H1 (cell line): ENCODE results near the gene NME7. TPM values are rescaled to one million over a fixed set of nuclear protein-coding genes. Genes with fewer than 3 reads are reported as not detected.

Experiments
- CTCF ChIA-PET: fragments of 300-600 bp; sonication (Branson Sonifier 250); formaldehyde crosslinking; loops from one replicate; lab custom pipeline; 2021; ENCODE audit not compliant: partially characterized antibody; lab: Charles Lee
- POLR2A ChIA-PET: fragments of 300-600 bp; sonication (Branson Sonifier 250); formaldehyde crosslinking; loops from one replicate; lab custom pipeline; 2021; ENCODE audit warnings: inconsistent platforms; ENCODE audit not compliant: partially characterized antibody; lab: Charles Lee
- DNase-seq, 2 experiments: peaks; one replicate each; pipeline versions ENCODE4 v3.0.0 to v3.0.0-alpha.2; 2010 to 2022; ENCODE audit warnings: low spot score in 2 of 2, low read depth in 1 of 2, mixed read lengths in 1 of 2
- FAIRE-seq: peaks from 2 replicates; lab custom pipeline; 2011; peaks lifted over from hg19 to GRCh38; lab: Jason Lieb, UNC
- H2AFZ ChIP-seq: 2 replicates; pipeline ENCODE4 v1.8.1; 2012; ENCODE audit warnings: low read length, inconsistent platforms
- H2AK5ac ChIP-seq: 2 replicates; pipeline ENCODE4 v1.6.1; 2013; ENCODE audit warnings: low read depth, low read length
- H2BK120ac ChIP-seq: replicated peaks from 2 replicates; pipeline ENCODE3; 2013; ENCODE audit warnings: low read depth, low read length, inconsistent platforms
- H2BK12ac ChIP-seq: 2 replicates; pipeline ENCODE4 v1.6.1; 2013; ENCODE audit warnings: low read depth, low read length
- H2BK15ac ChIP-seq: 2 replicates; pipeline ENCODE4 v1.6.1; 2013; ENCODE audit warnings: low read length
- H2BK20ac ChIP-seq: 2 replicates; pipeline ENCODE4 v1.6.1; 2013; ENCODE audit warnings: low read length
- H2BK5ac ChIP-seq: 2 replicates; pipeline ENCODE4 v1.6.1; 2013; ENCODE audit warnings: low read depth, low read length
- H3K14ac ChIP-seq: 2 replicates; pipeline ENCODE4 v1.6.1; 2013; ENCODE audit warnings: inconsistent platforms; ENCODE audit not compliant: insufficient read length
- H3K18ac ChIP-seq: 2 replicates; pipeline ENCODE4 v1.6.1; 2013; ENCODE audit warnings: low read length; ENCODE audit errors: extremely low read depth
- H3K23ac ChIP-seq: 2 replicates; pipeline ENCODE4 v1.6.1; 2013; ENCODE audit warnings: inconsistent platforms; ENCODE audit not compliant: insufficient read length
- H3K23me2 ChIP-seq: 2 replicates; pipeline ENCODE4 v1.6.1; 2013; ENCODE audit warnings: low read depth, low read length
- H3K27ac ChIP-seq: 2 replicates; pipeline ENCODE4 v1.6.1; 2011; ENCODE audit warnings: low read depth, low read length, inconsistent platforms
- H3K27me3 ChIP-seq, 4 experiments: replicated peaks in 1 of 4; 1 replicate in 1 of 4; 2 replicates in 3 of 4; pipeline versions ENCODE4 v1.6.1 to v1.8.1; 2011 to 2013; ENCODE audit warnings: low read length in 3 of 4, mild to moderate bottlenecking in 3 of 4, inconsistent platforms in 2 of 4, mixed read lengths in 2 of 4, moderate library complexity in 1 of 4; ENCODE audit not compliant: control insufficient read depth in 3 of 4, insufficient read depth in 3 of 4; ENCODE audit errors: extremely low read depth in 1 of 4
- H3K36me3 ChIP-seq, 4 experiments: 2 replicates each; pipeline versions ENCODE4 v1.6.1 to v1.8.1; 2011 to 2013; ENCODE audit warnings: mild to moderate bottlenecking in 4 of 4, low read length in 3 of 4, moderate library complexity in 2 of 4, control low read depth in 1 of 4, inconsistent platforms in 1 of 4; ENCODE audit not compliant: insufficient read depth in 4 of 4, control insufficient read depth in 2 of 4
- H3K4ac ChIP-seq: replicated peaks from 2 replicates; pipeline ENCODE3; 2013; ENCODE audit warnings: low read length, low read depth, mixed read lengths, inconsistent platforms; ENCODE audit not compliant: insufficient read length
- H3K4me1 ChIP-seq, 4 experiments: replicated peaks in 1 of 4; 1 replicate in 1 of 4; 2 replicates in 3 of 4; pipeline versions ENCODE4 v1.6.1 to v1.8.1; 2011 to 2013; ENCODE audit warnings: low read length in 3 of 4, inconsistent platforms in 2 of 4, mixed read lengths in 1 of 4; ENCODE audit not compliant: insufficient read depth in 4 of 4, control insufficient read depth in 3 of 4
- H3K4me2 ChIP-seq, 2 experiments: 2 replicates each; pipeline versions ENCODE4 v1.6.1 to v1.8.1; 2011 to 2013; ENCODE audit warnings: low read depth in 2 of 2, low read length in 2 of 2, control low read depth in 1 of 2, inconsistent platforms in 1 of 2, mild to moderate bottlenecking in 1 of 2; ENCODE audit not compliant: insufficient read depth in 1 of 2
- H3K4me3 ChIP-seq, 4 experiments: fragments of 200-600, 300-600 bp in 1 of 4; sonication (generic), shearing (Covaris generic), sonication (Bioruptor Twin) in 1 of 4; 2 replicates each; pipeline versions ENCODE4 v1.5.1 to v1.8.1; 2011 to 2016; ENCODE audit warnings: low read length in 4 of 4, low read depth in 3 of 4, control low read depth in 2 of 4, inconsistent platforms in 2 of 4, mild to moderate bottlenecking in 2 of 4, mixed read lengths in 1 of 4, moderate library complexity in 1 of 4; ENCODE audit not compliant: insufficient read depth in 2 of 4; ENCODE audit errors: extremely low read depth in 1 of 4
- H3K56ac ChIP-seq: replicated peaks from 2 replicates; pipeline ENCODE3; 2013; ENCODE audit warnings: low read depth, mild to moderate bottlenecking, mixed read lengths, low read length, inconsistent platforms; ENCODE audit not compliant: insufficient read length
- H3K79me1 ChIP-seq: 2 replicates; pipeline ENCODE4 v1.6.1; 2013; ENCODE audit warnings: low read depth, low read length, control low read depth
- H3K79me2 ChIP-seq, 2 experiments: 2 replicates each; pipeline versions ENCODE4 v1.6.1 to v1.8.1; 2012 to 2013; ENCODE audit warnings: low read length in 2 of 2, mild to moderate bottlenecking in 2 of 2, inconsistent platforms in 1 of 2; ENCODE audit not compliant: insufficient read depth in 2 of 2, control insufficient read depth in 1 of 2
- H3K9ac ChIP-seq, 4 experiments: replicated peaks in 1 of 4; 1 replicate in 1 of 4; 2 replicates in 3 of 4; pipeline versions ENCODE4 v1.6.1 to v1.8.1; 2011 to 2013; ENCODE audit warnings: low read depth in 3 of 4, low read length in 3 of 4, control low read depth in 2 of 4, mild to moderate bottlenecking in 2 of 4, moderate library complexity in 2 of 4, inconsistent platforms in 1 of 4; ENCODE audit errors: extremely low read depth in 1 of 4
- H3K9me3 ChIP-seq, 2 experiments: 2 replicates each; pipeline versions ENCODE4 v1.6.1 to v1.8.1; 2012 to 2013; ENCODE audit warnings: mild to moderate bottlenecking in 2 of 2, moderate library complexity in 2 of 2, control low read depth in 1 of 2, inconsistent platforms in 1 of 2, low read depth in 1 of 2, low read length in 1 of 2, mixed read lengths in 1 of 2; ENCODE audit not compliant: insufficient read depth in 2 of 2
- H4K20me1 ChIP-seq, 2 experiments: replicated peaks in 1 of 2; 2 replicates each; pipeline versions ENCODE3 to v1.8.1; 2011 to 2013; ENCODE audit warnings: inconsistent platforms in 2 of 2, low read length in 2 of 2, mild to moderate bottlenecking in 1 of 2; ENCODE audit not compliant: insufficient read depth in 2 of 2, control insufficient read depth in 1 of 2
- H4K5ac ChIP-seq: 2 replicates; pipeline ENCODE4 v1.6.1; 2013; ENCODE audit warnings: low read length, low read depth, mixed read lengths, inconsistent platforms; ENCODE audit not compliant: insufficient read length
- H4K8ac ChIP-seq: 2 replicates; pipeline ENCODE4 v1.8.0; 2013; ENCODE audit warnings: mild to moderate bottlenecking, moderate library complexity, low read length, inconsistent platforms; ENCODE audit not compliant: insufficient read depth; ENCODE audit errors: extremely low read depth
- H4K91ac ChIP-seq: replicated peaks from 2 replicates; pipeline ENCODE3; 2013; ENCODE audit warnings: low read length, mixed read lengths, inconsistent platforms; ENCODE audit not compliant: insufficient read length
- GTF2F1 ChIP-seq: IDR thresholded peaks from 2 replicates; pipeline ENCODE4 v1.6.1; 2012; ENCODE audit warnings: low read depth, low read length, improper control_type of control experiment, borderline replicate concordance
- JUN ChIP-seq: IDR thresholded peaks from 2 replicates; pipeline ENCODE4 v1.6.1; 2011; ENCODE audit warnings: low read depth, mild to moderate bottlenecking, improper control_type of control experiment, low read length
- POLR2A ChIP-seq, 2 experiments: IDR thresholded peaks; 1 replicate in 1 of 2; 2 replicates in 1 of 2; pipeline ENCODE4 v1.6.1; 2011; ENCODE audit warnings: low read depth in 2 of 2, low read length in 2 of 2, mild to moderate bottlenecking in 2 of 2; ENCODE audit errors: control extremely low read depth in 1 of 2
- RNF2 ChIP-seq: fragments of 200-900, 300-1000 bp; sonication (generic); IDR thresholded peaks from 2 replicates; pipeline ENCODE4 v1.7.1; 2016; ENCODE audit warnings: borderline replicate concordance, low read depth, mild to moderate bottlenecking, antibody characterized with exemption, low read length; ENCODE audit not compliant: poor library complexity, severe bottlenecking; ENCODE audit errors: missing control alignments
- RXRA ChIP-seq: IDR thresholded peaks from 2 replicates; pipeline ENCODE4 v1.6.1; 2011; ENCODE audit warnings: low read depth, mild to moderate bottlenecking, low read length, moderate library complexity; ENCODE audit not compliant: insufficient read depth
- SUZ12 ChIP-seq: fragments of 200-600 bp; sonication (generic); IDR thresholded peaks from 2 replicates; pipeline ENCODE4 v1.6.1; 2012; ENCODE audit warnings: mild to moderate bottlenecking, inconsistent platforms, low read length, moderate library complexity, mixed read lengths
- TBP ChIP-seq: IDR thresholded peaks from 2 replicates; pipeline ENCODE4 v1.6.1; 2011; ENCODE audit warnings: low read depth, low read length, improper control_type of control experiment
- WGBS, 2 experiments: shearing (Covaris generic) in 1 of 2; methylation state at CpG; one replicate each; pipeline versions ENCODE4 v1.1.6 to v1.1.7; 2013 to 2015; ENCODE audit warnings: low lambda C conversion rate in 2 of 2, mixed read lengths in 2 of 2, inconsistent platforms in 1 of 2, low coverage in 1 of 2, missing lambda C conversion rate in 1 of 2; ENCODE audit not compliant: insufficient replicate concordance in 2 of 2, insufficient coverage in 1 of 2, insufficient read length in 1 of 2; ENCODE audit errors: extremely low coverage in 1 of 2, missing lambda C conversion rate in 1 of 2; 5-methylcytosine and 5-hydroxymethylcytosine counted together
- polyA plus RNA-seq, 7 experiments: library from polyadenylated mRNA; depleted of rRNA in 3 of 7; stranded (reverse) in 5 of 7; unstranded in 2 of 7; fragments of >200 nt in 5 of 7; fragments of 200-250 nt in 2 of 7; gene quantifications; 1 replicate in 5 of 7; 2 replicates in 1 of 7; 4 replicates in 1 of 7; pipeline versions ENCODE4 v1.2.1 to v1.2.3, GENCODE V29; 2011 to 2013; ENCODE audit warnings: missing spikeins in 2 of 7, mixed read lengths in 2 of 7
- total RNA-seq: library from RNA; stranded (reverse); fragmentation: NEBNext Ultra II Directional; extraction: Animal tissue kit (Norgen Biotek cat#: 25700); gene quantifications from 2 replicates; pipeline ENCODE4 v1.2.1, GENCODE V29; 2021
- TF ChIP-seq, protein P1 (sequence below): IDR thresholded peaks from 2 replicates; pipeline ENCODE4 v1.6.1; 2012; ENCODE audit warnings: low read length, inconsistent platforms

Gene NME7
- total and polyA plus RNA-seq, 2 of the 8 experiments (the other 6 are each of a cell fraction or from before 2014, with no cell fraction given) = 11.6 to 28.5 TPM

DNA sequence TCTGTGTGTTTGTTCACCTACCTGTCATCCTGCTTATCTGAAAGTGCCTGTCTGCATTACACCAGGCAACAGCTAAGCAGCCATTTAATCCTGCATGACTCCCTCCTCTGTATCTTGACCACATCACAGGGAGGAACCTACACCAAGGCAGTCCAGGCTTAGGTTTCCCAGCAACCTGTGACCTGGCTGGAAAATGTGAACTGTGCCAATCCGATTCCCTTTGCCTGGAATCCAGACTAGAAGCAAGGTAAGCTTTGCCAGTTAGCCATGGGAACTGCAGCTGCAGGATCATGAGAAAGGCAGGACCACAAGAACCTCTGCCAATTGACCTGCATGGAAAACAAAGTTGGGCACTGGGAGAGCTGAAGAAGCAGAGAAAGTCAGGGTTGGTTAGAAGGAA is 267.4 kb downstream of the NME7 start:
- Histone ChIP-seq H4K20me1 (no peaks in the 10 kb centered on the region), H4K91ac (no peak overlapping the region), H3K4ac (no peak overlapping the region), H3K4me1 (peaks cover 3 to 6% (median 5%) of the 10 kb centered on the region in 4 experiments; a peak in 4 of 7 replicates), H2BK120ac (no peak overlapping the region), H2BK5ac (no peak overlapping the region), H3K23ac (no peak overlapping the region), H2BK12ac (no peak overlapping the region), H2AK5ac (no peak overlapping the region), H2BK20ac (no peak overlapping the region), H4K8ac (no peak overlapping the region), H3K23me2 (no peaks in the 10 kb centered on the region), H4K5ac (no peak overlapping the region), H2AFZ (no peak overlapping the region), H3K27me3 (no peaks in the 10 kb centered on the region; a peak in 2 of 7 replicates), H3K4me3 (no peak overlapping the region), H3K4me2 (no peak overlapping the region), H3K18ac (no peak overlapping the region), H3K79me2 (no peaks in the 10 kb centered on the region), H3K56ac (no peak overlapping the region), H3K36me3 (no peaks in the 10 kb centered on the region), H3K14ac (no peak overlapping the region), H3K79me1 (no peaks in the 10 kb centered on the region), H3K9ac (no peak overlapping the region), H3K9me3 (no peaks in the 10 kb centered on the region), H3K27ac (no peak overlapping the region), H2BK15ac (no peak overlapping the region)
- no peak for FAIRE-seq
- POLR2A ChIA-PET = no interaction called here
- TF ChIP-seq TBP (no peak), RNF2 (no peak), JUN (no peak), POLR2A (IDR thresholded peaks at IDR 0.05; ENCODE audit: control extremely low read depth in 1 of 2, low read depth in 2 of 2, low read length in 2 of 2) (no peak), RXRA (no peak), GTF2F1 (no peak), SUZ12 (no peak)
- TF ChIP-seq, protein P1, sequence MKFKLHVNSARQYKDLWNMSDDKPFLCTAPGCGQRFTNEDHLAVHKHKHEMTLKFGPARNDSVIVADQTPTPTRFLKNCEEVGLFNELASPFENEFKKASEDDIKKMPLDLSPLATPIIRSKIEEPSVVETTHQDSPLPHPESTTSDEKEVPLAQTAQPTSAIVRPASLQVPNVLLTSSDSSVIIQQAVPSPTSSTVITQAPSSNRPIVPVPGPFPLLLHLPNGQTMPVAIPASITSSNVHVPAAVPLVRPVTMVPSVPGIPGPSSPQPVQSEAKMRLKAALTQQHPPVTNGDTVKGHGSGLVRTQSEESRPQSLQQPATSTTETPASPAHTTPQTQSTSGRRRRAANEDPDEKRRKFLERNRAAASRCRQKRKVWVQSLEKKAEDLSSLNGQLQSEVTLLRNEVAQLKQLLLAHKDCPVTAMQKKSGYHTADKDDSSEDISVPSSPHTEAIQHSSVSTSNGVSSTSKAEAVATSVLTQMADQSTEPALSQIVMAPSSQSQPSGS = no peak
- WGBS, 2 experiments = 94% methylated on average over 1 of the region's 1 CpG; no CpG with 5 or more reads in 1 of the 2 experiments
- no peak for DNase-seq
- CTCF ChIA-PET = interaction anchor here (0.7 to 1.5 kb wide), 6 partner anchors 8 to 1365 kb away, joined by 3 read pairs; no protein-coding TSS in a partner anchor
